MV-4-11 (cell line): ENCODE data around the gene FGGY.
"Not testable (repeated sequence)": the region's sequence is repeated elsewhere in the genome, so short reads cannot be mapped to it uniquely, and the experiment has no call there.

ENCODE experiments used
- DNase-seq: peaks from one replicate; lab custom pipeline; 2025; lab: John Stamatoyannopoulos, UW

The FGGY gene

GRCh38 chr1:59701376-59701775 lies 404.5 kb downstream of the FGGY start:
- no peak for DNase-seq

GRCh38 chr1:59703226-59703917 lies 406.5 kb downstream of the FGGY start:
- DNase-seq = no peak

GRCh38 chr1:59703918-59704378 lies 407.1 kb downstream of the FGGY start:
- DNase-seq = no peak

GRCh38 chr1:59704716-59705115 lies 407.8 kb downstream of the FGGY start:
- no peak for DNase-seq

GRCh38 chr1:59705466-59706302 lies 408.8 kb downstream of the FGGY start:
- DNase-seq = no peak

GRCh38 chr1:59706303-59706599 lies 409.4 kb downstream of the FGGY start:
- DNase-seq = no peak

GRCh38 chr1:59707178-59707791 lies 410.4 kb downstream of the FGGY start:
- DNase-seq = no peak

GRCh38 chr1:59709333-59709732 lies 412.4 kb downstream of the FGGY start:
- DNase-seq = no peak

- not testable (repeated sequence) for DNase-seq
Observed at GRCh38 chr1:59710920-59711319, 414.0 kb downstream of the FGGY start.

GRCh38 chr1:59714219-59714618 lies 417.3 kb downstream of the FGGY start:
- no peak for DNase-seq

GRCh38 chr1:59714966-59715365 lies 418.1 kb downstream of the FGGY start:
- no peak for DNase-seq

- DNase-seq = no peak
Observed at GRCh38 chr1:59716832-59717231, 419.9 kb downstream of the FGGY start.

- DNase-seq = peak; percentile 26
Observed at GRCh38 chr1:59718064-59718988, 421.4 kb downstream of the FGGY start.

GRCh38 chr1:59718989-59719360 lies 422.1 kb downstream of the FGGY start:
- no peak for DNase-seq

GRCh38 chr1:59720326-59721115 lies 423.6 kb downstream of the FGGY start:
- no peak for DNase-seq

GRCh38 chr1:59730302-59730701 lies 433.4 kb downstream of the FGGY start:
- DNase-seq = no peak

- DNase-seq = peak; percentile 14
Observed at GRCh38 chr1:59730759-59731478, 434.0 kb downstream of the FGGY start.

GRCh38 chr1:59731591-59731990 lies 434.7 kb downstream of the FGGY start:
- no peak for DNase-seq

- no peak for DNase-seq
Observed at GRCh38 chr1:59732214-59732955, 435.5 kb downstream of the FGGY start.
